GM12864 (cell line): ENCODE results near the gene YARS1.

Experiments used
- DNase-seq: peaks from one replicate; pipeline ENCODE4 v3.0.0-alpha.2; 2011; ENCODE audit warnings: low read depth
- H3K4me3 ChIP-seq: 2 replicates; pipeline ENCODE4 v1.5.1; 2011; ENCODE audit warnings: mild to moderate bottlenecking, low read depth, low read length, control low read depth
- CTCF ChIP-seq: IDR thresholded peaks from 2 replicates; pipeline ENCODE4 v1.5.1; 2011; ENCODE audit warnings: low read depth, mild to moderate bottlenecking, moderate library complexity, low read length, control low read depth, inconsistent platforms; ENCODE audit errors: missing control alignments

Gene YARS1

GRCh38 chr1:32830092-32830852 lies 13.1 kb upstream of the YARS1 start:
- no peak for DNase-seq
- TF ChIP-seq CTCF = no peak
- no peak overlapping the region for H3K4me3 ChIP-seq

GRCh38 chr1:32828341-32828740 lies 11.2 kb upstream of the YARS1 start:
- H3K4me3 ChIP-seq = no peak overlapping the region
- no peak for TF ChIP-seq CTCF
- no peak for DNase-seq

GRCh38 chr1:32825181-32825580 lies 8.0 kb upstream of the YARS1 start:
- no peak for TF ChIP-seq CTCF
- no peak overlapping the region for H3K4me3 ChIP-seq
- no peak for DNase-seq

GRCh38 chr1:32818804-32819541 lies 1.8 kb upstream of the YARS1 start:
- peak overlapping the region; percentile 88 for H3K4me3 ChIP-seq
- no peak for TF ChIP-seq CTCF
- DNase-seq = peak; percentile 92

- TF ChIP-seq CTCF = no peak
- DNase-seq = no peak
- peak overlapping the region; percentile 88 for H3K4me3 ChIP-seq
Observed at GRCh38 chr1:32817815-32818786, 943 bp upstream of the YARS1 start.

GRCh38 chr1:32816676-32817158 lies 441 bp downstream of the YARS1 start:
- no peak for TF ChIP-seq CTCF
- H3K4me3 ChIP-seq = peak overlapping the region; percentile 88
- DNase-seq = no peak
